GM12878 (cell line): ENCODE results near the gene MYO10. TPM values are rescaled to one million over a fixed set of nuclear protein-coding genes. Genes with fewer than 3 reads are reported as not detected.

Experiments
- ATAC-seq: fragments of 200-7000 bp; cut with Tn5 transposase; 3 replicates; pipeline ENCODE4 v1.9.1; 2020; ENCODE audit warnings: mild to moderate bottlenecking, moderate library complexity
- BruUV-seq: library from RNA; stranded (reverse); fragments of 400-500 nt; replicated peaks from 2 replicates; lab custom pipeline; 2021; lab: Mats Ljungman, UMichigan
- CTCF ChIA-PET: fragments of 300-600 bp; sonication (Branson Sonifier 250); formaldehyde crosslinking; extraction: SDS; loops from one replicate; lab custom pipeline; 2021; ENCODE audit warnings: inconsistent platforms; lab: Yijun Ruan, JAX
- POLR2A ChIA-PET: fragments of 350-600 bp; formaldehyde crosslinking; extraction: SDS; loops from one replicate; lab custom pipeline; 2021; ENCODE audit warnings: inconsistent platforms; lab: Charles Lee
- RAD21 ChIA-PET: fragments of 300-600 bp; sonication (Branson Sonifier 250); formaldehyde crosslinking; loops from one replicate; lab custom pipeline; 2023; ENCODE audit warnings: antibody characterized with exemption; ENCODE audit not compliant: unreplicated experiment; lab: Charles Lee
- SMC1A ChIA-PET: fragments of 300-600 bp; sonication (Branson Sonifier 250); formaldehyde crosslinking; loops from one replicate; lab custom pipeline; 2023; ENCODE audit not compliant: unreplicated experiment, uncharacterized antibody; lab: Charles Lee
- DNase-seq: peaks from one replicate; pipeline ENCODE4 v3.0.0-alpha.2; 2011; ENCODE audit warnings: low read depth, low spot score
- FAIRE-seq: peaks from 3 replicates; lab custom pipeline; 2011; peaks lifted over from hg19 to GRCh38; lab: Jason Lieb, UNC
- H2AFZ ChIP-seq: 2 replicates; pipeline ENCODE4 v1.6.0; 2011; ENCODE audit warnings: low read depth, low read length, control low read depth; ENCODE audit not compliant: control insufficient read depth
- H3K27ac ChIP-seq: 2 replicates; pipeline ENCODE4 v1.5.1; 2011; ENCODE audit warnings: control low read depth; ENCODE audit not compliant: control insufficient read depth, insufficient read depth
- H3K27me3 ChIP-seq, 2 experiments: replicated peaks in 1 of 2; 2 replicates each; pipeline versions ENCODE4 v1.6.0 to v1.6.1; 2011; ENCODE audit warnings: low read length in 1 of 2; ENCODE audit not compliant: control insufficient read depth in 2 of 2, insufficient read depth in 2 of 2
- H3K36me3 ChIP-seq, 2 experiments: 2 replicates each; pipeline ENCODE4 v1.5.1; 2011; ENCODE audit warnings: low read length in 1 of 2; ENCODE audit not compliant: control insufficient read depth in 2 of 2, insufficient read depth in 2 of 2
- H3K4me1 ChIP-seq: 2 replicates; pipeline ENCODE4 v1.6.1; 2011; ENCODE audit warnings: mild to moderate bottlenecking, low read length, moderate library complexity, mixed read lengths; ENCODE audit not compliant: control insufficient read depth, insufficient read depth
- H3K4me2 ChIP-seq: 2 replicates; pipeline ENCODE4 v1.6.0; 2011; ENCODE audit warnings: control low read depth; ENCODE audit not compliant: control insufficient read depth, insufficient read depth
- H3K4me3 ChIP-seq: fragments of 200-600 bp; sonication (generic); 2 replicates; pipeline ENCODE4 v1.5.1; 2016
- H3K79me2 ChIP-seq: 2 replicates; pipeline ENCODE4 v1.6.0; 2011; ENCODE audit warnings: low read length; ENCODE audit not compliant: control insufficient read depth, insufficient read depth
- H3K9ac ChIP-seq: 2 replicates; pipeline ENCODE4 v1.8.0; 2011; ENCODE audit warnings: low read length, control low read depth, mixed read lengths; ENCODE audit not compliant: control insufficient read depth, insufficient read depth
- H3K9me3 ChIP-seq: replicated peaks from 3 replicates; pipeline ENCODE4 v1.5.1; 2011; ENCODE audit warnings: mild to moderate bottlenecking, low read length; ENCODE audit not compliant: control insufficient read depth, insufficient read depth
- H4K20me1 ChIP-seq: 2 replicates; pipeline ENCODE4 v1.6.0; 2011; ENCODE audit not compliant: control insufficient read depth, insufficient read depth
- CHD2 ChIP-seq: IDR thresholded peaks from 2 replicates; pipeline ENCODE4 v1.6.1; 2011; ENCODE audit warnings: low read depth, low read length, improper control_type of control experiment, borderline replicate concordance
- CREB1 ChIP-seq: IDR thresholded peaks from 2 replicates; pipeline ENCODE4 v1.6.1; 2012; ENCODE audit warnings: low read depth, mild to moderate bottlenecking, inconsistent platforms
- DPF2 ChIP-seq: fragments of 450-650 bp; IDR thresholded peaks from 2 replicates; pipeline ENCODE4 v1.6.1; 2017; ENCODE audit warnings: mild to moderate bottlenecking
- ELK1 ChIP-seq: IDR thresholded peaks from 2 replicates; pipeline ENCODE4 v1.6.1; 2012; ENCODE audit warnings: low read depth, low read length, improper control_type of control experiment
- ESRRA ChIP-seq: IDR thresholded peaks from 2 replicates; pipeline ENCODE4 v1.6.1; 2012; ENCODE audit warnings: mild to moderate bottlenecking, low read length, improper control_type of control experiment
- HCFC1 ChIP-seq: fragments of 150-350 bp; IDR thresholded peaks from 2 replicates; pipeline ENCODE4 v1.6.1; 2014; ENCODE audit warnings: low read length
- MAX ChIP-seq: IDR thresholded peaks from 2 replicates; pipeline ENCODE4 v1.6.1; 2012; ENCODE audit warnings: low read depth, low read length, improper control_type of control experiment
- MXI1 ChIP-seq: fragments of 150-350 bp; IDR thresholded peaks from 2 replicates; pipeline ENCODE4 v1.6.1; 2011; ENCODE audit warnings: low read depth, mild to moderate bottlenecking, inconsistent platforms, low read length, improper control_type of control experiment
- POLR2AphosphoS5 ChIP-seq: IDR thresholded peaks from 2 replicates; pipeline ENCODE4 v1.6.1; 2011; ENCODE audit warnings: mild to moderate bottlenecking, low read length, inconsistent platforms
- RAD21 ChIP-seq: IDR thresholded peaks from 2 replicates; pipeline ENCODE4 v1.6.1; 2011; ENCODE audit warnings: mild to moderate bottlenecking, low read depth, low read length, moderate library complexity; ENCODE audit not compliant: insufficient read depth
- SMAD1 ChIP-seq: fragments of 450-650 bp; IDR thresholded peaks from 2 replicates; pipeline ENCODE4 v1.6.1; 2018; ENCODE audit warnings: mild to moderate bottlenecking, low read depth; ENCODE audit not compliant: partially characterized antibody
- SREBF1 ChIP-seq: IDR thresholded peaks from 2 replicates; pipeline ENCODE4 v1.6.1; 2012; ENCODE audit warnings: mild to moderate bottlenecking, low read length
- SUZ12 ChIP-seq: fragments of 200-600 bp; sonication (generic); IDR thresholded peaks from one replicate; pipeline ENCODE4 v1.6.1; 2018; ENCODE audit warnings: antibody characterized with exemption, mild to moderate bottlenecking; ENCODE audit not compliant: unreplicated experiment
- TCF3 ChIP-seq: IDR thresholded peaks from 2 replicates; pipeline ENCODE4 v1.6.1; 2012; ENCODE audit warnings: low read depth, mild to moderate bottlenecking, low read length, borderline replicate concordance; ENCODE audit not compliant: insufficient read depth
- ZBED1 ChIP-seq: IDR thresholded peaks from 2 replicates; pipeline ENCODE4 v1.6.1; 2016; ENCODE audit warnings: borderline replicate concordance
- WGBS: methylation state at CpG from one replicate; pipeline ENCODE4 v1.1.6; 2016; ENCODE audit warnings: low lambda C conversion rate; ENCODE audit not compliant: insufficient replicate concordance, insufficient coverage; ENCODE audit errors: missing lambda C conversion rate; 5-methylcytosine and 5-hydroxymethylcytosine counted together
- in situ Hi-C: fragments of 300-500 bp; cut with MboI; formaldehyde crosslinking; loops from 9 replicates; pipeline ENCODE4 v1.14.3; 2018; ENCODE audit warnings: mixed read lengths
- intact Hi-C: fragments of 100-400 bp; cut with micrococcal nuclease; formaldehyde crosslinking; loops from one replicate; pipeline ENCODE4 v1.14.2; 2022; ENCODE audit not compliant: unreplicated experiment
- polyA plus RNA-seq, 11 experiments: library from polyadenylated mRNA; depleted of rRNA in 4 of 11; unstranded in 6 of 11; stranded (reverse) in 5 of 11; fragments of >200 nt; fragmentation: Nextera tagmentation in 4 of 11; fragmentation: Illumina TruSeq in 1 of 11; extraction: Ambion mirVana in 4 of 11; extraction: Trizol in 1 of 11; gene quantifications; 1 replicate in 1 of 11; 2 replicates in 10 of 11; pipeline versions ENCODE4 v1.2.1 to v1.2.3, GENCODE V29; 2011 to 2016; ENCODE audit warnings: inconsistent platforms in 2 of 11, missing spikeins in 2 of 11, low read depth in 1 of 11
- total RNA-seq, 4 experiments: library from RNA; depleted of rRNA in 3 of 4; stranded (reverse); fragments of >200 nt in 3 of 4; fragmentation: Illumina TruSeq in 1 of 4; extraction: Trizol in 1 of 4; gene quantifications; 2 replicates each; pipeline versions ENCODE4 v1.2.1 to v1.2.3, GENCODE V29; 2013 to 2021
- TF ChIP-seq, protein P1 (sequence below): fragments of 150-350 bp; IDR thresholded peaks from 2 replicates; pipeline ENCODE4 v1.6.1; 2014; ENCODE audit warnings: mild to moderate bottlenecking, low read depth, low read length

Gene MYO10
- total and polyA plus RNA-seq, 10 of the 15 experiments (the other 5 are each of a cell fraction or from before 2014, with no cell fraction given), result 0.02 to 0.77 (median 0.17) TPM

- 91% methylated on average over 4 of the region's 4 CpGs for WGBS
These were observed 161.3 kb downstream of the MYO10 start for GRCh38 chr5:16774806-16775205.

DNA sequence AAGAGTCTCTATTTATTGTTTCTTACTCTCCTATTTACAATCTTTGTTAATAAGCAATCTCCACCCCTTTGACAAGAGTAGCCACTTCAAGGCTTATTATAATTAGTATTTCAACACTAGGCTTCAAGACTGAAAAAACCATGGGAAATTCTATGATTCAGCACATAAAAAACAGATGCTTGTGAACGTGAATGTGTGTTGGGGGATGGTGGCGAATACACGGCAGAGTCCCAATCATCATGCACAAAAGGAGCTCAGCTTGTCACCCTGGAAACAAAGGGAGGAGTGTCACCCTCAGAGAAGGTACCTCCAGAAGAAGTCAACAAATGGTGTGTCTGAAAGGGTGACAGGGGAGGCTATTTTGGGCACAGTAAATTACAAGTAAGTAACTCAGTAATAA, 162.1 kb downstream of the MYO10 start:
- 42% methylated on average over 3 of the region's 3 CpGs for WGBS
- SMC1A ChIA-PET, result no interaction called here
- Histone ChIP-seq H3K4me2 (no peak overlapping the region), H3K4me1 (no peaks in the 10 kb centered on the region), H2AFZ (no peak overlapping the region), H3K79me2 (no peaks in the 10 kb centered on the region), H4K20me1 (no peaks in the 10 kb centered on the region), H3K36me3 (no peaks in the 10 kb centered on the region), H3K27me3 (no peaks in the 10 kb centered on the region), H3K9me3 (no peaks in the 10 kb centered on the region), H3K9ac (no peak overlapping the region), H3K4me3 (no peak overlapping the region), H3K27ac (no peak overlapping the region)
- in situ Hi-C loops, result no loop called here
- ATAC-seq, result no peak
- no TSS peak for BruUV-seq
- RAD21 ChIA-PET, result no interaction called here
- CTCF ChIA-PET, result no interaction called here
- DNase-seq, result no peak
- POLR2A ChIA-PET, result no interaction called here
- FAIRE-seq, result no peak
- intact Hi-C loops, result no loop called here
- TF ChIP-seq CREB1 (no peak), ZBED1 (no peak), ELK1 (no peak), MXI1 (no peak), SREBF1 (no peak), MAX (no peak), HCFC1 (no peak), TCF3 (no peak)
- TF ChIP-seq, protein P1, sequence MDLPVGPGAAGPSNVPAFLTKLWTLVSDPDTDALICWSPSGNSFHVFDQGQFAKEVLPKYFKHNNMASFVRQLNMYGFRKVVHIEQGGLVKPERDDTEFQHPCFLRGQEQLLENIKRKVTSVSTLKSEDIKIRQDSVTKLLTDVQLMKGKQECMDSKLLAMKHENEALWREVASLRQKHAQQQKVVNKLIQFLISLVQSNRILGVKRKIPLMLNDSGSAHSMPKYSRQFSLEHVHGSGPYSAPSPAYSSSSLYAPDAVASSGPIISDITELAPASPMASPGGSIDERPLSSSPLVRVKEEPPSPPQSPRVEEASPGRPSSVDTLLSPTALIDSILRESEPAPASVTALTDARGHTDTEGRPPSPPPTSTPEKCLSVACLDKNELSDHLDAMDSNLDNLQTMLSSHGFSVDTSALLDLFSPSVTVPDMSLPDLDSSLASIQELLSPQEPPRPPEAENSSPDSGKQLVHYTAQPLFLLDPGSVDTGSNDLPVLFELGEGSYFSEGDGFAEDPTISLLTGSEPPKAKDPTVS, result no peak

More at GRCh38 chr5:16774806-16775205, 161.3 kb downstream of the MYO10 start:
- H3K9me3 ChIP-seq, result no peaks in the 10 kb centered on the region
- H3K27ac ChIP-seq, result no peak overlapping the region
- no peak overlapping the region for H2AFZ ChIP-seq
- no peak overlapping the region for H3K4me3 ChIP-seq
- no peaks in the 10 kb centered on the region for H3K36me3 ChIP-seq
- SMC1A ChIA-PET, result no interaction called here
- RAD21 ChIA-PET, result no interaction called here
- DNase-seq (no peak), FAIRE-seq (no peak), ATAC-seq (no peak)
- BruUV-seq, result no TSS peak
- no peak overlapping the region for H3K4me2 ChIP-seq
- in situ Hi-C loops, result loop anchor here (25.0 kb wide), 1 partner anchor 1537 kb away; no protein-coding TSS in a partner anchor
- CTCF ChIA-PET, result no interaction called here
- no peaks in the 10 kb centered on the region for H4K20me1 ChIP-seq
- POLR2A ChIA-PET, result no interaction called here
- TF ChIP-seq ESRRA (no peak), CHD2 (no peak), HCFC1 (no peak), SUZ12 (no peak), DPF2 (no peak), RAD21 (no peak), POLR2AphosphoS5 (no peak), SMAD1 (no peak), CREB1 (no peak)
- TF ChIP-seq, protein P1, result no peak
- H3K79me2 ChIP-seq, result no peaks in the 10 kb centered on the region
- no peaks in the 10 kb centered on the region for H3K27me3 ChIP-seq
- intact Hi-C loops, result no loop called here
- H3K4me1 ChIP-seq, result no peaks in the 10 kb centered on the region
- H3K9ac ChIP-seq, result no peak overlapping the region
